GM12878 (cell line): ENCODE data around the gene TNNT1.
"Not testable (repeated sequence)": the region's sequence is repeated elsewhere in the genome, so short reads cannot be mapped to it uniquely, and the experiment has no call there.

Source experiments
- CBFB ChIP-seq: IDR thresholded peaks from 2 replicates; pipeline ENCODE4 v1.6.1; 2016; ENCODE audit warnings: antibody characterized with exemption, low read depth
- EZH2 ChIP-seq: IDR thresholded peaks from 2 replicates; pipeline ENCODE4 v1.6.1; 2012; ENCODE audit warnings: low read depth, mild to moderate bottlenecking, control low read depth, inconsistent platforms, low read length, borderline replicate concordance; ENCODE audit not compliant: control insufficient read depth
- MAX ChIP-seq: IDR thresholded peaks from 2 replicates; pipeline ENCODE4 v1.6.1; 2012; ENCODE audit warnings: low read depth, low read length, improper control_type of control experiment

GRCh38 chr19:55172318-55172717 is 23.3 kb upstream of the TNNT1 start:
- not testable (repeated sequence) for TF ChIP-seq CBFB, EZH2, MAX
